ENCODE measurements around the gene TMEM168. TPM values are rescaled to one million over a fixed set of nuclear protein-coding genes. Genes with fewer than 3 reads are reported as not detected.

TMEM168 gene
- total and polyA plus RNA-seq, 2 of the 13 experiments (the other 11 are each of a cell fraction or from before 2014, with no cell fraction given): 8.7 to 15.7 TPM

DNA sequence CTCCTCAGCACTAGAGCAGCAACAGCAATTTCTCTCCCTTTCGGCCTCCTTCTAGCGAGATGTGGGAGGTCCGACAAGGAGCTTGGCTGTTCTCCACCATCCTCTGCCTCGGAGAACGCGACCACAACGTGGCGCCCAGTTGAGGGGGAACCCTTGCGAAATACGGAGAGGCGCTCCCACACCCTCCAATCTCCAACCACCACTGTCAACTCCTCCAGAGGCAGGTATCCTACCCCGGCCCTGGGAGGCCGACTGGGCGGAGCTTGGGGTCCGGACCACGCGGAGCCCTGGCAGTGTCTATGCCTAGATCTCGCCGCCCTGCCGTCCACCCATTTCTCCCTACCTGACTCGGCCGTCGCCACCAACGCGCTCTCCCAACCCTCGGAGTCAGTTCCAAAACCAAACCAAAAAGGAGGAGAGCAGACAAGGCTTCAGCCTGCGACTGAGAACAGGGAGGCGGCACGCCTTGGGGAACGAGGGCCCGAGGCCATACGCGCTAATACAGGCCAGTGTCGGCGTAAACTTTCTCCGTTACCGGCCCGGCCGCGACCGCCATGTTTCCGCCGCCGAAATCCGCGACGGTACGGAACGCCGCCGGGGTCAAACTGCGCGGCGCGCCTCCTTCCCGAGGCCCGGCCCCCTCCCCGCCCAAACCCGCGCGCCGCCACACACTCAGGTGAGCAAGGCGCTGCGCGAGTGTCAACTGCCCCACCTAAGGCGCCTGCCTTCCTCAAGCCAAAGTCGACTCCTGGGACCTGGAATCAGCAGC lies at the start of gene TMEM168 (continued):
- TF ChIP-seq, protein P1, sequence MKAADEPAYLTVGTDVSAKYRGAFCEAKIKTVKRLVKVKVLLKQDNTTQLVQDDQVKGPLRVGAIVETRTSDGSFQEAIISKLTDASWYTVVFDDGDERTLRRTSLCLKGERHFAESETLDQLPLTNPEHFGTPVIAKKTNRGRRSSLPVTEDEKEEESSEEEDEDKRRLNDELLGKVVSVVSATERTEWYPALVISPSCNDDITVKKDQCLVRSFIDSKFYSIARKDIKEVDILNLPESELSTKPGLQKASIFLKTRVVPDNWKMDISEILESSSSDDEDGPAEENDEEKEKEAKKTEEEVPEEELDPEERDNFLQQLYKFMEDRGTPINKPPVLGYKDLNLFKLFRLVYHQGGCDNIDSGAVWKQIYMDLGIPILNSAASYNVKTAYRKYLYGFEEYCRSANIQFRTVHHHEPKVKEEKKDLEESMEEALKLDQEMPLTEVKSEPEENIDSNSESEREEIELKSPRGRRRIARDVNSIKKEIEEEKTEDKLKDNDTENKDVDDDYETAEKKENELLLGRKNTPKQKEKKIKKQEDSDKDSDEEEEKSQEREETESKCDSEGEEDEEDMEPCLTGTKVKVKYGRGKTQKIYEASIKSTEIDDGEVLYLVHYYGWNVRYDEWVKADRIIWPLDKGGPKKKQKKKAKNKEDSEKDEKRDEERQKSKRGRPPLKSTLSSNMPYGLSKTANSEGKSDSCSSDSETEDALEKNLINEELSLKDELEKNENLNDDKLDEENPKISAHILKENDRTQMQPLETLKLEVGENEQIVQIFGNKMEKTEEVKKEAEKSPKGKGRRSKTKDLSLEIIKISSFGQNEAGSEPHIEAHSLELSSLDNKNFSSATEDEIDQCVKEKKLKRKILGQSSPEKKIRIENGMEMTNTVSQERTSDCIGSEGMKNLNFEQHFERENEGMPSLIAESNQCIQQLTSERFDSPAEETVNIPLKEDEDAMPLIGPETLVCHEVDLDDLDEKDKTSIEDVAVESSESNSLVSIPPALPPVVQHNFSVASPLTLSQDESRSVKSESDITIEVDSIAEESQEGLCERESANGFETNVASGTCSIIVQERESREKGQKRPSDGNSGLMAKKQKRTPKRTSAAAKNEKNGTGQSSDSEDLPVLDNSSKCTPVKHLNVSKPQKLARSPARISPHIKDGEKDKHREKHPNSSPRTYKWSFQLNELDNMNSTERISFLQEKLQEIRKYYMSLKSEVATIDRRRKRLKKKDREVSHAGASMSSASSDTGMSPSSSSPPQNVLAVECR (CRISPR knock-in tag; IDR thresholded peaks at IDR 0.05; ENCODE audit: borderline replicate concordance): peak; percentile 80; the same call in 1 of the 2 replicates
- TF ChIP-seq KLF13 (CRISPR knock-in tag; IDR thresholded peaks at IDR 0.05) (no peak), TRIM24 (CRISPR knock-in tag; IDR thresholded peaks at IDR 0.05) (no peak), RARA (CRISPR knock-in tag; IDR thresholded peaks at IDR 0.05) (0 out of 2 replicates have a peak, but pooled peaks have one; percentile 3), XBP1 (CRISPR knock-in tag; IDR thresholded peaks at IDR 0.05) (no peak), PRDM15 (CRISPR knock-in tag; IDR thresholded peaks at IDR 0.05) (no peak), ZNF737 (CRISPR knock-in tag; IDR thresholded peaks at IDR 0.05; ENCODE audit: borderline replicate concordance) (no peak), ZNF205 (CRISPR knock-in tag; IDR thresholded peaks at IDR 0.05) (no peak), ZNF33A (CRISPR knock-in tag; IDR thresholded peaks at IDR 0.05; ENCODE audit: borderline replicate concordance) (no peak)
- TF ChIP-seq, protein P2, sequence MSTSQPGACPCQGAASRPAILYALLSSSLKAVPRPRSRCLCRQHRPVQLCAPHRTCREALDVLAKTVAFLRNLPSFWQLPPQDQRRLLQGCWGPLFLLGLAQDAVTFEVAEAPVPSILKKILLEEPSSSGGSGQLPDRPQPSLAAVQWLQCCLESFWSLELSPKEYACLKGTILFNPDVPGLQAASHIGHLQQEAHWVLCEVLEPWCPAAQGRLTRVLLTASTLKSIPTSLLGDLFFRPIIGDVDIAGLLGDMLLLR (CRISPR knock-in tag; IDR thresholded peaks at IDR 0.05): no peak
- TF ChIP-seq, protein P3, sequence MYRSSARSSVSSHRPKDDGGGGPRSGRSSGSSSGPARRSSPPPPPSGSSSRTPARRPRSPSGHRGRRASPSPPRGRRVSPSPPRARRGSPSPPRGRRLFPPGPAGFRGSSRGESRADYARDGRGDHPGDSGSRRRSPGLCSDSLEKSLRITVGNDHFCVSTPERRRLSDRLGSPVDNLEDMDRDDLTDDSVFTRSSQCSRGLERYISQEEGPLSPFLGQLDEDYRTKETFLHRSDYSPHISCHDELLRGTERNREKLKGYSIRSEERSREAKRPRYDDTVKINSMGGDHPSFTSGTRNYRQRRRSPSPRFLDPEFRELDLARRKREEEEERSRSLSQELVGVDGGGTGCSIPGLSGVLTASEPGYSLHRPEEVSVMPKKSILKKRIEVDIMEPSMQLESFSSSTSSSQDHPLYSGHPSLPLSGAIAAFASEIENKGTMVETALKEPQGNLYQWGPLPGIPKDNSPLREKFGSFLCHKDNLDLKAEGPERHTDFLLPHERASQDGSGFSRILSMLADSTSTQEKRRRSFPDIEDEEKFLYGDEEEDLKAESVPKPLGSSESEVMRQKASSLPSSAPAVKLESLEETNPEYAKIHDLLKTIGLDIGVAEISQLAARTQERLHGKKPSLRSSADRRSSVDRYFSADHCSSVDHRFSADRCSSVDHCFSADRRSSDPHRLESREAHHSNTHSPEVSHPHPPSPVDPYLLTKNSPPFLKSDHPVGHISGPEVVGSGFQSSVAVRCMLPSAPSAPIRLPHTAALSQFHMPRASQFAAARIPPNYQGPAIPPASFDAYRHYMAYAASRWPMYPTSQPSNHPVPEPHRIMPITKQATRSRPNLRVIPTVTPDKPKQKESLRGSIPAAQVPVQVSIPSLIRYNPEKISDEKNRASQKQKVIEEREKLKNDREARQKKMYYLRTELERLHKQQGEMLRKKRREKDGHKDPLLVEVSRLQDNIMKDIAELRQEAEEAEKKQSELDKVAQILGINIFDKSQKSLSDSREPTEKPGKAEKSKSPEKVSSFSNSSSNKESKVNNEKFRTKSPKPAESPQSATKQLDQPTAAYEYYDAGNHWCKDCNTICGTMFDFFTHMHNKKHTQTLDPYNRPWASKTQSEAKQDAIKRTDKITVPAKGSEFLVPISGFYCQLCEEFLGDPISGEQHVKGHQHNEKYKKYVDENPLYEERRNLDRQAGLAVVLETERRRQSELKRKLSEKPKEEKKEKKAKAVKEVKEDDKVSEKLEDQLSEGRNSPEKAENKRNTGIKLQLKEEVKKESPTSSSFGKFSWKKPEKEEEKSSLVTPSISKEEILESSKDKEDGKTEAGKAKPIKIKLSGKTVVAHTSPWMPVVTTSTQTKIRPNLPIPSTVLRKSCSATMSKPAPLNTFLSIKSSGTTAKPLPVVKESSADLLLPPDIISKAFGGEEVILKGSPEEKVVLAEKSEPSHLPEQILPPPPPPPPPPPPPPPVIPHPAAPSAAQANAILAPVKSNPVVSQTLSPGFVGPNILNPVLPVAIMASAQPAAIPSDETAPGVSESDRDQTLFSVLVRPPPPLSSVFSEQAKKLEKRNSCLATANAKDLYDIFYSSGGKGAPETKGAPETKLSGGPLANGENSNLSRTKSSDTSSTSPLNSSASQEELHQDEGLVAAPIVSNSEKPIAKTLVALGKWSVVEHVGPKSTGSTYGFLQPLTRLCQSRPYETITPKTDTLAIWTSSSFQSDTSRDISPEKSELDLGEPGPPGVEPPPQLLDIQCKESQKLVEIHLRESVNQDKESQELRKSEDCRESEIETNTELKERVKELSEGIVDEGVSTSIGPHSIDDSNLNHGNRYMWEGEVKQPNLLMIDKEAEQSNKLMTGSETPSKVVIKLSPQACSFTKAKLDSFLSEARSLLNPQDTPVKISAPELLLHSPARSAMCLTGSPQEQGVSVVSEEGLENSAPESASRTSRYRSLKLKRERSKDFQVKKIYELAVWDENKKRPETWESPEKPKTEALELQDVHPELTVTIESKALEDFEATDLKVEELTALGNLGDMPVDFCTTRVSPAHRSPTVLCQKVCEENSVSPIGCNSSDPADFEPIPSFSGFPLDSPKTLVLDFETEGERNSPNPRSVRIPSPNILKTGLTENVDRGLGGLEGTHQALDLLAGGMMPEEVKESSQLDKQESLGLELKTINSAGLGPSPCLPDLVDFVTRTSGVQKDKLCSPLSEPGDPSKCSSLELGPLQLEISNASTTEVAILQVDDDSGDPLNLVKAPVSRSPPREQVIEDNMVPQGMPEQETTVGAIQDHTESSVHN (CRISPR knock-in tag; IDR thresholded peaks at IDR 0.05): no peak
